H1 (cell line): ENCODE measurements around the gene MRPL40. TPM values are rescaled to one million over a fixed set of nuclear protein-coding genes. Genes with fewer than 3 reads are reported as not detected.

Experiments used
- CTCF ChIA-PET: fragments of 300-600 bp; sonication (Branson Sonifier 250); formaldehyde crosslinking; loops from one replicate; lab custom pipeline; 2021; ENCODE audit not compliant: partially characterized antibody; lab: Charles Lee
- POLR2A ChIA-PET: fragments of 300-600 bp; sonication (Branson Sonifier 250); formaldehyde crosslinking; loops from one replicate; lab custom pipeline; 2021; ENCODE audit warnings: inconsistent platforms; ENCODE audit not compliant: partially characterized antibody; lab: Charles Lee
- DNase-seq, 2 experiments: peaks; one replicate each; pipeline versions ENCODE4 v3.0.0 to v3.0.0-alpha.2; 2010 to 2022; ENCODE audit warnings: low spot score in 2 of 2, low read depth in 1 of 2, mixed read lengths in 1 of 2
- FAIRE-seq: peaks from 2 replicates; lab custom pipeline; 2011; peaks lifted over from hg19 to GRCh38; lab: Jason Lieb, UNC
- H2AFZ ChIP-seq: 2 replicates; pipeline ENCODE4 v1.8.1; 2012; ENCODE audit warnings: low read length, inconsistent platforms
- H2AK5ac ChIP-seq: 2 replicates; pipeline ENCODE4 v1.6.1; 2013; ENCODE audit warnings: low read depth, low read length
- H2BK120ac ChIP-seq: replicated peaks from 2 replicates; pipeline ENCODE3; 2013; ENCODE audit warnings: low read depth, low read length, inconsistent platforms
- H2BK12ac ChIP-seq: 2 replicates; pipeline ENCODE4 v1.6.1; 2013; ENCODE audit warnings: low read depth, low read length
- H2BK15ac ChIP-seq: 2 replicates; pipeline ENCODE4 v1.6.1; 2013; ENCODE audit warnings: low read length
- H2BK20ac ChIP-seq: 2 replicates; pipeline ENCODE4 v1.6.1; 2013; ENCODE audit warnings: low read length
- H2BK5ac ChIP-seq: 2 replicates; pipeline ENCODE4 v1.6.1; 2013; ENCODE audit warnings: low read depth, low read length
- H3K14ac ChIP-seq: 2 replicates; pipeline ENCODE4 v1.6.1; 2013; ENCODE audit warnings: inconsistent platforms; ENCODE audit not compliant: insufficient read length
- H3K18ac ChIP-seq: 2 replicates; pipeline ENCODE4 v1.6.1; 2013; ENCODE audit warnings: low read length; ENCODE audit errors: extremely low read depth
- H3K23ac ChIP-seq: 2 replicates; pipeline ENCODE4 v1.6.1; 2013; ENCODE audit warnings: inconsistent platforms; ENCODE audit not compliant: insufficient read length
- H3K23me2 ChIP-seq: 2 replicates; pipeline ENCODE4 v1.6.1; 2013; ENCODE audit warnings: low read depth, low read length
- H3K27ac ChIP-seq: 2 replicates; pipeline ENCODE4 v1.6.1; 2011; ENCODE audit warnings: low read depth, low read length, inconsistent platforms
- H3K27me3 ChIP-seq, 4 experiments: replicated peaks in 1 of 4; 1 replicate in 1 of 4; 2 replicates in 3 of 4; pipeline versions ENCODE4 v1.6.1 to v1.8.1; 2011 to 2013; ENCODE audit warnings: low read length in 3 of 4, mild to moderate bottlenecking in 3 of 4, inconsistent platforms in 2 of 4, mixed read lengths in 2 of 4, moderate library complexity in 1 of 4; ENCODE audit not compliant: control insufficient read depth in 3 of 4, insufficient read depth in 3 of 4; ENCODE audit errors: extremely low read depth in 1 of 4
- H3K36me3 ChIP-seq, 4 experiments: 2 replicates each; pipeline versions ENCODE4 v1.6.1 to v1.8.1; 2011 to 2013; ENCODE audit warnings: mild to moderate bottlenecking in 4 of 4, low read length in 3 of 4, moderate library complexity in 2 of 4, control low read depth in 1 of 4, inconsistent platforms in 1 of 4; ENCODE audit not compliant: insufficient read depth in 4 of 4, control insufficient read depth in 2 of 4
- H3K4ac ChIP-seq: replicated peaks from 2 replicates; pipeline ENCODE3; 2013; ENCODE audit warnings: low read length, low read depth, mixed read lengths, inconsistent platforms; ENCODE audit not compliant: insufficient read length
- H3K4me1 ChIP-seq, 4 experiments: replicated peaks in 1 of 4; 1 replicate in 1 of 4; 2 replicates in 3 of 4; pipeline versions ENCODE4 v1.6.1 to v1.8.1; 2011 to 2013; ENCODE audit warnings: low read length in 3 of 4, inconsistent platforms in 2 of 4, mixed read lengths in 1 of 4; ENCODE audit not compliant: insufficient read depth in 4 of 4, control insufficient read depth in 3 of 4
- H3K4me2 ChIP-seq, 2 experiments: 2 replicates each; pipeline versions ENCODE4 v1.6.1 to v1.8.1; 2011 to 2013; ENCODE audit warnings: low read depth in 2 of 2, low read length in 2 of 2, control low read depth in 1 of 2, inconsistent platforms in 1 of 2, mild to moderate bottlenecking in 1 of 2; ENCODE audit not compliant: insufficient read depth in 1 of 2
- H3K4me3 ChIP-seq, 4 experiments: fragments of 200-600, 300-600 bp in 1 of 4; sonication (generic), shearing (Covaris generic), sonication (Bioruptor Twin) in 1 of 4; 2 replicates each; pipeline versions ENCODE4 v1.5.1 to v1.8.1; 2011 to 2016; ENCODE audit warnings: low read length in 4 of 4, low read depth in 3 of 4, control low read depth in 2 of 4, inconsistent platforms in 2 of 4, mild to moderate bottlenecking in 2 of 4, mixed read lengths in 1 of 4, moderate library complexity in 1 of 4; ENCODE audit not compliant: insufficient read depth in 2 of 4; ENCODE audit errors: extremely low read depth in 1 of 4
- H3K56ac ChIP-seq: replicated peaks from 2 replicates; pipeline ENCODE3; 2013; ENCODE audit warnings: low read depth, mild to moderate bottlenecking, mixed read lengths, low read length, inconsistent platforms; ENCODE audit not compliant: insufficient read length
- H3K79me1 ChIP-seq: 2 replicates; pipeline ENCODE4 v1.6.1; 2013; ENCODE audit warnings: low read depth, low read length, control low read depth
- H3K79me2 ChIP-seq, 2 experiments: 2 replicates each; pipeline versions ENCODE4 v1.6.1 to v1.8.1; 2012 to 2013; ENCODE audit warnings: low read length in 2 of 2, mild to moderate bottlenecking in 2 of 2, inconsistent platforms in 1 of 2; ENCODE audit not compliant: insufficient read depth in 2 of 2, control insufficient read depth in 1 of 2
- H3K9ac ChIP-seq, 4 experiments: replicated peaks in 1 of 4; 1 replicate in 1 of 4; 2 replicates in 3 of 4; pipeline versions ENCODE4 v1.6.1 to v1.8.1; 2011 to 2013; ENCODE audit warnings: low read depth in 3 of 4, low read length in 3 of 4, control low read depth in 2 of 4, mild to moderate bottlenecking in 2 of 4, moderate library complexity in 2 of 4, inconsistent platforms in 1 of 4; ENCODE audit errors: extremely low read depth in 1 of 4
- H3K9me3 ChIP-seq, 2 experiments: 2 replicates each; pipeline versions ENCODE4 v1.6.1 to v1.8.1; 2012 to 2013; ENCODE audit warnings: mild to moderate bottlenecking in 2 of 2, moderate library complexity in 2 of 2, control low read depth in 1 of 2, inconsistent platforms in 1 of 2, low read depth in 1 of 2, low read length in 1 of 2, mixed read lengths in 1 of 2; ENCODE audit not compliant: insufficient read depth in 2 of 2
- H4K20me1 ChIP-seq, 2 experiments: replicated peaks in 1 of 2; 2 replicates each; pipeline versions ENCODE3 to v1.8.1; 2011 to 2013; ENCODE audit warnings: inconsistent platforms in 2 of 2, low read length in 2 of 2, mild to moderate bottlenecking in 1 of 2; ENCODE audit not compliant: insufficient read depth in 2 of 2, control insufficient read depth in 1 of 2
- H4K5ac ChIP-seq: 2 replicates; pipeline ENCODE4 v1.6.1; 2013; ENCODE audit warnings: low read length, low read depth, mixed read lengths, inconsistent platforms; ENCODE audit not compliant: insufficient read length
- H4K8ac ChIP-seq: 2 replicates; pipeline ENCODE4 v1.8.0; 2013; ENCODE audit warnings: mild to moderate bottlenecking, moderate library complexity, low read length, inconsistent platforms; ENCODE audit not compliant: insufficient read depth; ENCODE audit errors: extremely low read depth
- H4K91ac ChIP-seq: replicated peaks from 2 replicates; pipeline ENCODE3; 2013; ENCODE audit warnings: low read length, mixed read lengths, inconsistent platforms; ENCODE audit not compliant: insufficient read length
- BRCA1 ChIP-seq: IDR thresholded peaks from 2 replicates; pipeline ENCODE4 v1.6.1; 2012; ENCODE audit warnings: low read depth, low read length, improper control_type of control experiment
- KDM1A ChIP-seq: fragments of 200-600, 300-600 bp; sonication (generic); IDR thresholded peaks from 2 replicates; pipeline ENCODE4 v1.7.1; 2016; ENCODE audit warnings: mild to moderate bottlenecking, low read length, borderline replicate concordance
- KDM5A ChIP-seq: fragments of 200-600 bp; IDR thresholded peaks from 2 replicates; pipeline ENCODE4 v1.7.1; 2012; ENCODE audit warnings: mild to moderate bottlenecking, low read length, inconsistent platforms, mixed read lengths
- POLR2A ChIP-seq, 2 experiments: IDR thresholded peaks; 1 replicate in 1 of 2; 2 replicates in 1 of 2; pipeline ENCODE4 v1.6.1; 2011; ENCODE audit warnings: low read depth in 2 of 2, low read length in 2 of 2, mild to moderate bottlenecking in 2 of 2; ENCODE audit errors: control extremely low read depth in 1 of 2
- SRF ChIP-seq: IDR thresholded peaks from 2 replicates; pipeline ENCODE4 v1.6.1; 2011; ENCODE audit warnings: mild to moderate bottlenecking, low read depth, low read length, moderate library complexity
- TAF1 ChIP-seq: IDR thresholded peaks from 2 replicates; pipeline ENCODE4 v1.6.1; 2011; ENCODE audit warnings: mild to moderate bottlenecking, low read depth, low read length
- YY1 ChIP-seq: IDR thresholded peaks from 2 replicates; pipeline ENCODE4 v1.6.1; 2011; ENCODE audit warnings: low read depth, mild to moderate bottlenecking, low read length
- WGBS, 2 experiments: shearing (Covaris generic) in 1 of 2; methylation state at CpG; one replicate each; pipeline versions ENCODE4 v1.1.6 to v1.1.7; 2013 to 2015; ENCODE audit warnings: low lambda C conversion rate in 2 of 2, mixed read lengths in 2 of 2, inconsistent platforms in 1 of 2, low coverage in 1 of 2, missing lambda C conversion rate in 1 of 2; ENCODE audit not compliant: insufficient replicate concordance in 2 of 2, insufficient coverage in 1 of 2, insufficient read length in 1 of 2; ENCODE audit errors: extremely low coverage in 1 of 2, missing lambda C conversion rate in 1 of 2; 5-methylcytosine and 5-hydroxymethylcytosine counted together
- polyA plus RNA-seq, 7 experiments: library from polyadenylated mRNA; depleted of rRNA in 3 of 7; stranded (reverse) in 5 of 7; unstranded in 2 of 7; fragments of >200 nt in 5 of 7; fragments of 200-250 nt in 2 of 7; gene quantifications; 1 replicate in 5 of 7; 2 replicates in 1 of 7; 4 replicates in 1 of 7; pipeline versions ENCODE4 v1.2.1 to v1.2.3, GENCODE V29; 2011 to 2013; ENCODE audit warnings: missing spikeins in 2 of 7, mixed read lengths in 2 of 7
- total RNA-seq: library from RNA; stranded (reverse); fragmentation: NEBNext Ultra II Directional; extraction: Animal tissue kit (Norgen Biotek cat#: 25700); gene quantifications from 2 replicates; pipeline ENCODE4 v1.2.1, GENCODE V29; 2021

Gene MRPL40
- total and polyA plus RNA-seq, 2 of the 8 experiments (the other 6 are each of a cell fraction or from before 2014, with no cell fraction given) = 12.4 to 14.5 TPM

DNA sequence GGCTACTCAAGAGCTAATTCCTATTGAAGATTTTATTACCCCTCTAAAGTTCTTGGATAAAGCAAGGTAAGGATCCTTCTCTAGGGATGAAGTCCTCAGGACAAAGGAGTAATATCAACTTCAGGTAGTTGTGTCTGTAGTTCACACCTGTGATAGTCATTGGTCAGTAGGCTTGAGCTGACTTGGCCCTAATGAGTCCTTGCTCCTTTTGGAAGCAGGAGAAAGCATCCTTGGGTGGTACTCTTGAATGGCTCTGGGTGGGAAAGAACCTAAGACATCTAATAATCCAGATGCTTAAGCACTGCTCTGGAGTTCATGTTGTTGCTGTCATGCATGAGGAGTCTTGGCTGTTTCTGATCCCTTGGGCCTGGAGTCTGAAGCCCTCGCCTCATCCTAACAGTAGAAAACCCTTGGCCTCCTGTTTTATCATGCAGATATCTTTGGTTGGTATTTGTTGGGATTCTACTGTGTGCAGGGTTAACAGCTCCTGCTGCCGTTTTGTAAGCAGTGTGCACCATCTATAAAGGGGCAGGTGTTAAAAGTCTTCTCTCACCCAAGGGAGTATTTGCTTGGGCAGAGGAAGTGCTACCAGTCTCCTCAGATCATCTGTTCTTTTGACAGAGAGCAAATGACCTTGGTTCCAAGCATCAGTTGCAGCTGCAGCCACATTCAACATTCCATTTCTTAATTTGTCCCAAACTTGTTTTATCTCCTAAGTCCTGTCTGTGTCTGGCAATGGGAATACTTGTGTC, 2.7 kb downstream of the MRPL40 start:
- no peak overlapping the region for H3K14ac ChIP-seq
- H3K79me1 ChIP-seq = no peaks in the 10 kb centered on the region; the same call in 1 of the 2 replicates
- H4K20me1 ChIP-seq = peaks cover 3 to 8% of the 10 kb centered on the region in 2 experiments
- no peaks in the 10 kb centered on the region for H3K27me3 ChIP-seq
- no peak overlapping the region for H2BK15ac ChIP-seq
- no peak overlapping the region for H2AK5ac ChIP-seq
- no peak overlapping the region for H4K5ac ChIP-seq
- no peak overlapping the region for H3K9ac ChIP-seq
- H3K18ac ChIP-seq = no peak overlapping the region
- H3K4me1 ChIP-seq = peaks cover 0 to 6% (median 4%) of the 10 kb centered on the region in 4 experiments; a peak in 5 of 7 replicates
- no peak overlapping the region for H3K27ac ChIP-seq
- H3K4me2 ChIP-seq = no peak overlapping the region
- TF ChIP-seq SRF (no peak), KDM5A (no peak), TAF1 (no peak), YY1 (no peak), KDM1A (no peak), POLR2A (IDR thresholded peaks at IDR 0.05; ENCODE audit: control extremely low read depth in 1 of 2, low read depth in 2 of 2, low read length in 2 of 2) (no peak), BRCA1 (no peak)
- ChIA-PET POLR2A (interaction anchor here (0.6 to 7.9 kb wide), 5 partner anchors 11 to 50 kb away, joined by 3 to 127 read pairs (median 33); partner anchors contain the start of genes C22orf39, CDC45 and UFD1), CTCF (no interaction called here)
- H4K91ac ChIP-seq = no peak overlapping the region
- no peak overlapping the region for H3K23ac ChIP-seq
- H2BK12ac ChIP-seq = no peak overlapping the region
- H3K56ac ChIP-seq = no peak overlapping the region
- H4K8ac ChIP-seq = no peak overlapping the region
- H2BK20ac ChIP-seq = no peak overlapping the region
- peaks cover 11% of the 10 kb centered on the region for H3K23me2 ChIP-seq
- H3K79me2 ChIP-seq = peaks cover 7 to 12% of the 10 kb centered on the region in 2 experiments
- H2BK5ac ChIP-seq = no peak overlapping the region
- H2AFZ ChIP-seq = no peak overlapping the region
- 88% methylated on average over 2 of the region's 2 CpGs; no CpG with 5 or more reads in 1 of the 2 experiments for WGBS, 2 experiments
- H3K4me3 ChIP-seq = no peak overlapping the region
- FAIRE-seq (no peak), DNase-seq (no peak)
- no peaks in the 10 kb centered on the region for H3K9me3 ChIP-seq
- H2BK120ac ChIP-seq = no peak overlapping the region
- no peak overlapping the region for H3K4ac ChIP-seq
- H3K36me3 ChIP-seq = peaks cover 3 to 11% (median 9%) of the 10 kb centered on the region in 4 experiments; a peak in 5 of 8 replicates
